ENCODE results near the gene ZNF648.

DNA sequence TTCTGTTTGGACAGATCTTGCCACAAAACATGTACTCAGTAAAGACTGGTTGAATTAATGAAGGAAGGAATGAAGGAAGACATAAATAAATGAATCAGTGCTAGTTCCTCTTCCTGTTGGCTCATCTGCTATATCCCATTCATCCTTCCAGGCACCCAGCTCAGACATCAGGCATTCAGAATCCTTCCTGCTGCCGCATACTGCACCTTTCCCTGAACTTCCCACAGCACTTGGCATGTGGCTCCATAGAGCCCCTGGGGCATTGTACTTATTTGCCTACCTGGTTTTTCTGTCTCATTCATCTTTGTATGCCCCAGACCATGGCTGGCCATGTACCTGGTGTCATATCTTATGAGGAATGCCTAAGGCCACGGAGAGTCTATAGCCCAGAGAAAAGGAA is 34.4 kb upstream of the ZNF648 start:
- TF ChIP-seq CTCF (IDR thresholded peaks at IDR 0.05) (no peak), POLR2A (IDR thresholded peaks at IDR 0.05) (no peak)
